ENCODE measurements around the gene TNP1.

Gene TNP1

GRCh38 chr2:216838151-216838550, 21.7 kb downstream of the TNP1 start:
- no peak for DNase-seq (ENCODE audit: low read depth)

- DNase-seq (ENCODE audit: low read depth): no peak
These were observed 22.1 kb downstream of the TNP1 start for GRCh38 chr2:216837740-216838139.

GRCh38 chr2:216833061-216833460, 26.8 kb downstream of the TNP1 start:
- no peak for DNase-seq (ENCODE audit: low read depth)

GRCh38 chr2:216830346-216830745, 29.5 kb downstream of the TNP1 start:
- no peak for DNase-seq (ENCODE audit: low read depth)

GRCh38 chr2:216829533-216829932, 30.3 kb downstream of the TNP1 start:
- DNase-seq (ENCODE audit: low read depth): no peak

- DNase-seq (ENCODE audit: low read depth): no peak
These were observed 32.7 kb downstream of the TNP1 start for GRCh38 chr2:216827073-216827720.

- no peak for DNase-seq (ENCODE audit: low read depth)
These were observed 37.4 kb downstream of the TNP1 start for GRCh38 chr2:216822470-216822869.

- no peak for DNase-seq (ENCODE audit: low read depth)
These were observed 39.2 kb downstream of the TNP1 start for GRCh38 chr2:216820709-216821108.

GRCh38 chr2:216819766-216820165, 40.1 kb downstream of the TNP1 start:
- DNase-seq (ENCODE audit: low read depth): no peak

GRCh38 chr2:216819055-216819454, 40.8 kb downstream of the TNP1 start:
- no peak for DNase-seq (ENCODE audit: low read depth)

GRCh38 chr2:216810399-216811160, 49.3 kb downstream of the TNP1 start:
- DNase-seq (ENCODE audit: low read depth): no peak
